Testis (tissue), 3 donors: ENCODE data around the gene SPAG9. TPM values are rescaled to one million over a fixed set of nuclear protein-coding genes. Genes with fewer than 3 reads are reported as not detected.
"Not testable (repeated sequence)": the region's sequence is repeated elsewhere in the genome, so short reads cannot be mapped to it uniquely, and the experiment has no call there.

ENCODE experiments used
- DNase-seq: peaks from one replicate; pipeline ENCODE4 v3.0.0-alpha.2; 2019
- H3K27ac ChIP-seq, 2 donors: fragments of 200-600 bp; sonication (generic); one replicate each; pipeline ENCODE4 v1.5.1; 2019
- H3K27me3 ChIP-seq: fragments of 200-600 bp; sonication (generic); one replicate; pipeline ENCODE4 v1.5.1; 2019
- H3K36me3 ChIP-seq: fragments of 200-600 bp; sonication (generic); one replicate; pipeline ENCODE4 v1.5.1; 2017; ENCODE audit warnings: low read depth; ENCODE audit errors: missing control alignments
- H3K4me1 ChIP-seq: fragments of 200-600 bp; sonication (generic); one replicate; pipeline ENCODE4 v1.5.1; 2019
- H3K4me3 ChIP-seq, 2 donors: fragments of 200-600 bp; sonication (generic); one replicate each; pipeline ENCODE4 v1.5.1; 2017 to 2019
- H3K9me3 ChIP-seq: fragments of 200-600 bp; sonication (generic); one replicate; pipeline ENCODE4 v1.5.1; 2017
- POLR2A ChIP-seq: fragments of 450-650 bp; IDR thresholded peaks from one replicate; pipeline ENCODE4 v1.6.1; 2017; ENCODE audit warnings: antibody characterized with exemption, mild to moderate bottlenecking, moderate library complexity
- WGBS, 2 donors: methylation state at CpG; one replicate each; pipeline ENCODE4 v1.1.5; 2018; 5-methylcytosine and 5-hydroxymethylcytosine counted together
- intact Hi-C: fragments of 100-400 bp; cut with DNase I; formaldehyde crosslinking; loops from one replicate; pipeline ENCODE4 v1.15.1; 2023; ENCODE audit warnings: low total_unique reads
- polyA plus RNA-seq: library from polyadenylated mRNA; stranded (reverse); fragments of 350-450 nt; fragmentation: Illumina TruSeq; extraction: RNeasy Lipid Tissue Mini Kit (QIAGEN cat#74804); gene quantifications from one replicate; pipeline ENCODE4 v1.2.3, GENCODE V29; 2014; ENCODE audit warnings: low read depth, low replicate concordance; ENCODE audit not compliant: insufficient read depth
- total RNA-seq, 2 donors: library from RNA; depleted of rRNA; stranded (reverse); fragments of >200 nt; gene quantifications; one replicate each; pipeline ENCODE4 v1.2.3, GENCODE V29; 2016
- TF ChIP-seq, protein P1 (sequence below), 3 experiments: fragments of 450-650 bp in 2 of 3; fragments of 200-600 bp in 1 of 3; sonication (generic) in 1 of 3; IDR thresholded peaks; one replicate each; pipeline ENCODE4 v1.5.1; 2016 to 2019; ENCODE audit warnings: antibody characterized with exemption in 3 of 3, mild to moderate bottlenecking in 2 of 3, moderate library complexity in 1 of 3

SPAG9 gene
- total and polyA plus RNA-seq, 3 donors from 2014 or later = 157 to 165 (median 159) TPM

DNA sequence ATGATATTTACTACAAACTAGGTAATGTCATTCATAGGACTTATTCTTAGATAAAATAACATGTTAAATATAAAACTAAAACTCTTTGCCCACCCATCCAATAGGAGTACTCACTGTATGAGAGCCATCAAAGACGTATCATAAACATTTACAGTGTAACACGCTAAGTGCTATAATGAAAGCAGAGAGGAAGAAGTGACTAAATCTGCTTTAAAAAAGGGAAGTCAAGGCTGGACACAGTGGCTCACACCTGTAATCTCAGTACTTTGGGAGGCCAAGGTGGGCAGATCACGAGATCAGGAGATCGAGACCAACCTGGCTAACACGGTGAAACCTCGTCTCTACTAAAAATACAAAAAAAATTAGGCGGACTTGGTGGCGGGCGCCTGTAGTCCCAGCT lies 32.4 kb downstream of the SPAG9 start:
- H3K27me3 ChIP-seq = no peaks in the 10 kb centered on the region
- no peak for TF ChIP-seq POLR2A
- TF ChIP-seq, protein P1, sequence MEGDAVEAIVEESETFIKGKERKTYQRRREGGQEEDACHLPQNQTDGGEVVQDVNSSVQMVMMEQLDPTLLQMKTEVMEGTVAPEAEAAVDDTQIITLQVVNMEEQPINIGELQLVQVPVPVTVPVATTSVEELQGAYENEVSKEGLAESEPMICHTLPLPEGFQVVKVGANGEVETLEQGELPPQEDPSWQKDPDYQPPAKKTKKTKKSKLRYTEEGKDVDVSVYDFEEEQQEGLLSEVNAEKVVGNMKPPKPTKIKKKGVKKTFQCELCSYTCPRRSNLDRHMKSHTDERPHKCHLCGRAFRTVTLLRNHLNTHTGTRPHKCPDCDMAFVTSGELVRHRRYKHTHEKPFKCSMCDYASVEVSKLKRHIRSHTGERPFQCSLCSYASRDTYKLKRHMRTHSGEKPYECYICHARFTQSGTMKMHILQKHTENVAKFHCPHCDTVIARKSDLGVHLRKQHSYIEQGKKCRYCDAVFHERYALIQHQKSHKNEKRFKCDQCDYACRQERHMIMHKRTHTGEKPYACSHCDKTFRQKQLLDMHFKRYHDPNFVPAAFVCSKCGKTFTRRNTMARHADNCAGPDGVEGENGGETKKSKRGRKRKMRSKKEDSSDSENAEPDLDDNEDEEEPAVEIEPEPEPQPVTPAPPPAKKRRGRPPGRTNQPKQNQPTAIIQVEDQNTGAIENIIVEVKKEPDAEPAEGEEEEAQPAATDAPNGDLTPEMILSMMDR (IDR thresholded peaks at IDR 0.05) = no peak
- H3K4me1 ChIP-seq = no peaks in the 10 kb centered on the region
- no peak overlapping the region for H3K27ac ChIP-seq
- DNase-seq = no peak
- intact Hi-C loops = no loop called here
- 95 to 98% methylated on average over 9 of the region's 9 CpGs for WGBS, 2 donors
- no peaks in the 10 kb centered on the region for H3K36me3 ChIP-seq
- H3K4me3 ChIP-seq = no peak overlapping the region
- H3K9me3 ChIP-seq = no peaks in the 10 kb centered on the region

DNA sequence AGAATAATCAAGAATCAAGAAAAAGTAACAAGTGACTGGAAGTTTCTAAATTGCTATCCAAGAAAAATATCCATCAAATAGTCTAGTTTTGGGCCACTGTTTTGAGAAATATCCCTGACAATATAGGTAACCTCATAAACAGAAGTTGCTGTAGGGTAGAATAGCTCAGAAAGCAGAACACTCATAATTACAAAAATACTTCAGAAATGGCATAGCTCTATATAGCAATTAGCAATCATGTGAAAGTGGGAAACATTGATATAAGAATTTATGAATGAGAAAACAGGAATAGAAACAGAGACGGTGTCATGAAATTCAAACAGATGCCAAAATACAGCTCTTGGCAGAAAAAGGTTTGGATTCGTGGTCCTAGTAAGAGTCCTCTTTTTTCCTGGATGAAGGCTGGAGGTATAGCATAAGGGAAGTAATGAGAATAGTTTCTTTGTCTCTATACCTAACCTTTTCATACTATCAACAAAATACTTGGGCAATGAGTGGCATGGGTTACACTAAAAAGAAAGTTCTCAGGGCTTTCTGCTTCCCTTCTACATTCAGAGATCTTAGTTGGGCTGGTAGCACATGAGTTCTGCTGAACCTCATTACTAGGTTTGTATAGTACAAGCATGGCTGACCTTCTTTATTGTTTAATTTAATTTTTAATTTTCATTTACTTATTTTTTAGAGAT lies 33.5 kb downstream of the SPAG9 start:
- 38 to 40% methylated on average over 2 of the region's 2 CpGs for whole genome bisulfite sequencing, 2 donors
- Histone ChIP-seq H3K9me3 (no peaks in the 10 kb centered on the region), H3K4me1 (no peaks in the 10 kb centered on the region), H3K36me3 (no peaks in the 10 kb centered on the region), H3K4me3 (no peak overlapping the region), H3K27me3 (no peaks in the 10 kb centered on the region), H3K27ac (no peak overlapping the region)
- no peak for DNase-seq
- intact Hi-C loops = no loop called here
- no peak for TF ChIP-seq POLR2A
- TF ChIP-seq, protein P1 (IDR thresholded peaks at IDR 0.05) = no peak

DNA sequence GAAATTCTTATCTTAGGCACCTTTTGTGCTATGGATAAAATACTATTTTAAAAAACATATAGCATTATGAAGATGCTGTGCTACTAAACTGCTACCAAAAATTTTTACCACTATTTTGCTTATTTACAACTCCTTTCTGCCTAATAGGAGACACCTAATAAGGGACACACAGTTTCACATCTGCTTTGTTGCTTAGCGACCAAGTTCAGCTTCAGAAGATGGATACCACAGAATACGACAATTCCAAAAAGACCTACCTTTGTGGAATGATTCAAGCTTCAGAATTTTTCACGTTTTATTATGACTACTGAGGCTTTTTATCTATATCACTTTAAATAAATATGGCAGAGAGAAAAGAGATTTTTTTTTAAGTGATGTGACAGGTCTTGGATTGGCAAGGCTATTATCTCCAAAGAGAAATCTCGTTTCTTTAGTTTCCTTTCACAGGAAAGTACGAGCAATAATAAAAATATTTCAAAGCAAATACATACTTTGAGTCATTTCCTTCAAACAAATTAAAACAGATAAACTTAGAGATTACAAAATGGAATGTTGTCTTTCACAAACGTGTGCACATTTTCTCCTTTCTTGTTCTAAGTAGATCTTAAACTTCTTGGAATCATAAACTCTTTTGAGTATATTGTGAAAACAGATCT lies 35.4 kb downstream of the SPAG9 start:
- Histone ChIP-seq H3K27ac (no peak overlapping the region), H3K36me3 (no peaks in the 10 kb centered on the region), H3K9me3 (no peaks in the 10 kb centered on the region), H3K27me3 (no peaks in the 10 kb centered on the region), H3K4me1 (no peaks in the 10 kb centered on the region), H3K4me3 (no peak overlapping the region)
- intact Hi-C loops = no loop called here
- DNase-seq = no peak
- 69 to 76% methylated on average over 6 of the region's 6 CpGs for WGBS, 2 donors
- TF ChIP-seq, protein P1 (IDR thresholded peaks at IDR 0.05) = no peak
- TF ChIP-seq POLR2A = no peak

DNA sequence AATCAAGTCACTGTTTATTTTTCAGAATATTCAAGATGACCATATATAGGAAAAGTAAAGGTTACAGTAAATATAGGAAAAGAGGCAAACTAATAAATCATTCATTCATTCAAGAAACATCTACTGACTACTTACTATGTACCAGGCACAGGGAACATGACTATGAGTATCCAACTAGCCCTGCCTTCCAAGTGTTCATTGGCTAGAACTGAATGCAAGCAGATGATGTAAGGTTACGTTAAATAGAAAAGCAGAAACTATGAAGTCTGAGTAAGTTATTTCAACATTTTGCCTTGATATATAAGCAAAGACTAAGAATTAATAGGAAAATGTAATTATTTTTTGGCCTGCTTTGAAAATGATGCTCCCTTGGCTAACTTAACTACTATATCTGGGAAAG lies 36.7 kb downstream of the SPAG9 start:
- H3K9me3 ChIP-seq = no peaks in the 10 kb centered on the region
- DNase-seq = no peak
- no peaks in the 10 kb centered on the region for H3K4me1 ChIP-seq
- H3K36me3 ChIP-seq = no peaks in the 10 kb centered on the region
- H3K4me3 ChIP-seq = no peak overlapping the region
- H3K27ac ChIP-seq = no peak overlapping the region
- intact Hi-C loops = no loop called here
- WGBS, 2 donors = 92 to 100% methylated on average over 1 of the region's 1 CpG
- no peaks in the 10 kb centered on the region for H3K27me3 ChIP-seq
- no peak for TF ChIP-seq POLR2A
- TF ChIP-seq, protein P1 (IDR thresholded peaks at IDR 0.05) = no peak

DNA sequence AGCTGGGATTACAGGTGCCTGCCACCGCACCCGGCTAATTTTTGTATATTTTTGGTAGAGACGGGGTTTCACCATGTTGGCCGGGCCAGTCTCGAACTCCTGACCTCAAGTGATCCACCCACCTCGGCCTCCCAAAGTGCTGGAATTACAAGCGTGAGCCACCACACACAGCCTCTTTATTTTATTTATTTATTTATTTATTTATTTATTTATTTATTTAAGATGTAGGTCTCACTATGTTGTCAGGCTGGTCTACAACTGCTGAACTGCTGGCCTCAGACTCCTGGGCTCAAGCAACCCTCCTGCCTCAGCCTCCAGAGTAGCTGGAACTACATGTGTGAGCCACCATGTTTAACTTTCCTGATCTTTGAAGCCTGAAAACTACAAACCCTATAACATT lies 37.3 kb downstream of the SPAG9 start:
- H3K27me3 ChIP-seq, H3K36me3 ChIP-seq, intact Hi-C loops, H3K4me3 ChIP-seq, H3K27ac ChIP-seq, H3K9me3 ChIP-seq, DNase-seq, H3K4me1 ChIP-seq: not testable (repeated sequence)
- WGBS, 2 donors = 85 to 99% methylated on average over 7 of the region's 7 CpGs
